DOHH2 (cell line): ENCODE results near the gene QTRT2.

ENCODE experiments used
- H3F3A ChIP-seq: fragments of 200-600 bp; sonication (generic), shearing (Covaris generic); 2 replicates; pipeline ENCODE4 v1.6.0; 2016; ENCODE audit warnings: antibody characterized with exemption, mild to moderate bottlenecking; ENCODE audit not compliant: control insufficient read depth, insufficient read depth
- H3K27ac ChIP-seq: fragments of 200-600 bp; sonication (generic); 2 replicates; pipeline ENCODE4 v1.5.1; 2014; ENCODE audit warnings: low read depth, mild to moderate bottlenecking, low read length, moderate library complexity
- H3K27me3 ChIP-seq: fragments of 200-600 bp; sonication (generic); 2 replicates; pipeline ENCODE4 v1.6.1; 2014; ENCODE audit warnings: mild to moderate bottlenecking, low read length, mixed read lengths; ENCODE audit not compliant: control insufficient read depth
- H3K36me3 ChIP-seq: fragments of 200-600 bp; sonication (generic); 2 replicates; pipeline ENCODE4 v1.6.1; 2014; ENCODE audit warnings: mild to moderate bottlenecking, low read length, moderate library complexity, mixed read lengths; ENCODE audit not compliant: control insufficient read depth
- H3K4me1 ChIP-seq: fragments of 200-600 bp; sonication (generic); 2 replicates; pipeline ENCODE4 v1.6.1; 2014; ENCODE audit warnings: mild to moderate bottlenecking, low read length, mixed read lengths; ENCODE audit not compliant: control insufficient read depth
- H3K4me2 ChIP-seq: fragments of 200-600 bp; sonication (generic); 2 replicates; pipeline ENCODE4 v1.6.0; 2014; ENCODE audit warnings: mild to moderate bottlenecking, low read length, moderate library complexity
- H3K4me3 ChIP-seq: fragments of 200-600 bp; sonication (generic); 2 replicates; pipeline ENCODE4 v1.5.1; 2014; ENCODE audit warnings: mild to moderate bottlenecking, low read length, mixed read lengths
- H3K79me2 ChIP-seq: fragments of 200-600 bp; sonication (generic); 2 replicates; pipeline ENCODE4 v1.6.1; 2014; ENCODE audit warnings: mild to moderate bottlenecking, low read length, mixed read lengths; ENCODE audit not compliant: control insufficient read depth
- H3K9me2 ChIP-seq: fragments of 200-600 bp; sonication (generic); replicated peaks from 2 replicates; pipeline ENCODE4 v1.6.1; 2014; ENCODE audit warnings: mild to moderate bottlenecking, low read length, mixed read lengths; ENCODE audit not compliant: control insufficient read depth
- H3K9me3 ChIP-seq: fragments of 200-600 bp; sonication (generic); 2 replicates; pipeline ENCODE4 v1.6.1; 2014; ENCODE audit warnings: antibody characterized with exemption, low read length, mixed read lengths; ENCODE audit not compliant: control insufficient read depth, insufficient read depth
- H4K20me1 ChIP-seq: fragments of 200-600 bp; sonication (generic); 2 replicates; pipeline ENCODE4 v1.6.0; 2014; ENCODE audit warnings: low read depth, mild to moderate bottlenecking, antibody characterized with exemption, low read length, moderate library complexity; ENCODE audit not compliant: control insufficient read depth, insufficient read depth
- CTCF ChIP-seq: fragments of 200-600 bp; sonication (generic); IDR thresholded peaks from one replicate; pipeline ENCODE4 v1.5.1; 2014; ENCODE audit warnings: antibody characterized with exemption, mild to moderate bottlenecking, low read depth, low read length; ENCODE audit not compliant: poor library complexity, severe bottlenecking
- EZH2phosphoT487 ChIP-seq: fragments of 200-600 bp; sonication (generic); IDR thresholded peaks from 2 replicates; pipeline ENCODE4 v1.6.1; 2017; ENCODE audit warnings: borderline replicate concordance, mild to moderate bottlenecking, antibody characterized with exemption, low read length, moderate library complexity, mixed read lengths

QTRT2 gene

DNA sequence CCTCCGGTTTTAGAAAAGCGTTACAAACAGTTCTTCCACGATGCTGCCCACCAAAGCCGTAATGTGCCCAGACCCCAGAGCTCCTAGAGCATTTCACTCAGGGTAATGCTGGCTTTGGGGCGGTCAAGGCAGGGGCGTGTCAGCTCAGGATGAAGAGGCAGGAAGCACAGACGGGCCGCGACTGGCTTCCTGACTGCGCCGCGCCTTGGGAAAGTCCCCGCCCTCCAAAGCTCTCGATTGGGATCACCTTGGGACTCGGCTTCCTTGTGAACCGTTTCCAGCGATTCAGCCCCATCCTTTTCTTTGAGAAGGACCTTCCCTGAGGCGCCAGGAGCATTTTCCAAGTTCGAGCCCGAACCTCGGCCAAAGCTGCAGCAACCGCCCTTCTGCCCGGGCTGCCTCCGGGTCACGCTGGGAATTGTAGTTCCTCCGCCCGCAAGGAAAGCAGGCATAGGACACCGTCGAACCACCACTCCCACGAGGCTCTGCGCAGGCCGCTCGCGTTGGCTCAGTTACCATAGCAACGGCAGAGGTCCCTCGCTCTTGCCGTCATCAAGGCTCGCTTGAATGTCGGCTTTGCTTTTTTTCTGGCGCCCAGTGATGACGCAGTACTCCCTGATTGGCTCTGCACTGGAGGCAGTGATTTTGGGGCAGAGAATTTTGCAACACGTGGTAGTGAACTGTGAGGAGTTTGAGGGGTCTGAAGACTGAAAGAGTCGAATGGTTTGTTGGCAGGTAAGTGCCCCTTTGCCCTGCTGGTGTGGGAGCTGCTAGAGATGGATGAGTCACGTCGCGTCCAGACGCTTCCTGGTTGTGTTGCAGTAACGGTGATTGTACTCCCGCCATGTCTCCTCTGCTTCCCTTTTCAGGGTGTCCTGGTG lies at the start of gene QTRT2, which contains the start of gene CCDC191:
TSS of gene QTRT2 (plus strand) at position 608 of the 881 bp plus-strand sequence. CDS start 8,521 bp downstream, outside the sequence.
TSS of gene CCDC191 (minus strand) at position 397 of the 881 bp plus-strand sequence. CDS start at position 337, 60 bp downstream.
- TF ChIP-seq EZH2phosphoT487 = no peak
- TF ChIP-seq CTCF = no peak
- Histone ChIP-seq H3F3A (no peaks in the 10 kb centered on the region), H3K79me2 (peaks cover 49% of the 10 kb centered on the region), H3K4me2 (peak within 1 kb of the TSS; percentile 75), H3K9me2 (no peaks in the 10 kb centered on the region), H3K9me3 (no peaks in the 10 kb centered on the region), H3K4me3 (peak within 1 kb of the TSS; percentile 76), H3K27me3 (no peaks in the 10 kb centered on the region), H4K20me1 (peaks cover 4% of the 10 kb centered on the region; the same call in 1 of the 2 replicates), H3K36me3 (peaks cover 31% of the 10 kb centered on the region), H3K27ac (peak within 1 kb of the TSS; percentile 42), H3K4me1 (peaks cover 42% of the 10 kb centered on the region)

GRCh38 chr3:114011059-114011797 lies 45.3 kb upstream of the QTRT2 start:
- no peak for TF ChIP-seq CTCF
- no peak for TF ChIP-seq EZH2phosphoT487
- H3F3A ChIP-seq = peaks cover 3% of the 10 kb centered on the region; the same call in 1 of the 2 replicates
- H3K4me1 ChIP-seq = peaks cover 38% of the 10 kb centered on the region
- H3K9me3 ChIP-seq = no peaks in the 10 kb centered on the region
- no peak overlapping the region for H3K4me2 ChIP-seq
- H4K20me1 ChIP-seq = no peaks in the 10 kb centered on the region
- H3K9me2 ChIP-seq = no peaks in the 10 kb centered on the region
- H3K27ac ChIP-seq = no peak overlapping the region
- H3K27me3 ChIP-seq = no peaks in the 10 kb centered on the region
- no peaks in the 10 kb centered on the region for H3K79me2 ChIP-seq
- H3K36me3 ChIP-seq = no peaks in the 10 kb centered on the region
- no peak overlapping the region for H3K4me3 ChIP-seq

DNA sequence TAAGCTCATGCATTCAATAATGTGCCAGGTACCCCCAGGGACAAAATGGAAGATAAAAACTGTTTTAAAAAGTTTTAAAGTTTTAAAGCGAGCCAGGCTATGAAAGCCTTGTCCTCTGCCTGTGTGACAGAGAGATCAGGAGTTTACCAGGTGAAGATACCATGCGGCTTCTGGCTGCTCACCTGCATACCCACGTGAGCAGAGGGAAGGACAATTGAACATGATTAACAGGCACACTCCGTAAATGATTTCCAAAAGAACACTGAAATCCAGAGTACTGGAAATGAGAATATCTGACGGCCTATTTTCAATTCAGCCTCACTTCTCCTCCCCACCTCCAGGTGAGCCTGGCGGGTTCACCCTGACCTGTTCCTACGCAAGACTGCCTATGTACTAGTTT lies 42.3 kb upstream of the QTRT2 start:
- H3K79me2 ChIP-seq = no peaks in the 10 kb centered on the region
- no peaks in the 10 kb centered on the region for H3F3A ChIP-seq
- H3K4me3 ChIP-seq = no peak overlapping the region
- TF ChIP-seq CTCF = no peak
- TF ChIP-seq EZH2phosphoT487 = no peak
- no peaks in the 10 kb centered on the region for H4K20me1 ChIP-seq
- H3K9me3 ChIP-seq = no peaks in the 10 kb centered on the region
- no peaks in the 10 kb centered on the region for H3K27me3 ChIP-seq
- H3K4me2 ChIP-seq = no peak overlapping the region
- H3K9me2 ChIP-seq = no peaks in the 10 kb centered on the region
- H3K4me1 ChIP-seq = peaks cover 14% of the 10 kb centered on the region
- H3K36me3 ChIP-seq = no peaks in the 10 kb centered on the region
- H3K27ac ChIP-seq = no peak overlapping the region
